HCT116 (cell line): Measurements from ENCODE around the gene TMEM154.

Experiments used
- ELF1 ChIP-seq: IDR thresholded peaks from 2 replicates; pipeline ENCODE4 v1.6.1; 2012; ENCODE audit warnings: low read depth, borderline replicate concordance
- EZH2 ChIP-seq: fragments of 200-600 bp; sonication (generic); IDR thresholded peaks from 2 replicates; pipeline ENCODE4 v1.6.1; 2017; ENCODE audit warnings: antibody characterized with exemption, mixed run types
- EZH2phosphoT487 ChIP-seq: fragments of 200-600 bp; IDR thresholded peaks from 2 replicates; pipeline ENCODE4 v1.6.1; 2018; ENCODE audit warnings: antibody characterized with exemption, borderline replicate concordance
- FOSL1 ChIP-seq: IDR thresholded peaks from 2 replicates; pipeline ENCODE4 v1.6.1; 2012; ENCODE audit warnings: low read depth
- POLR2A ChIP-seq: IDR thresholded peaks from 2 replicates; pipeline ENCODE4 v1.7.0; 2011; ENCODE audit warnings: borderline replicate concordance; ENCODE audit not compliant: insufficient read depth, insufficient read length; ENCODE audit errors: extremely low read depth
- POLR2AphosphoS5 ChIP-seq: IDR thresholded peaks from 2 replicates; pipeline ENCODE4 v1.6.1; 2011; ENCODE audit warnings: mild to moderate bottlenecking, low read depth, low read length, moderate library complexity
- RAD21 ChIP-seq: IDR thresholded peaks from 2 replicates; pipeline ENCODE4 v1.6.1; 2012; ENCODE audit warnings: low read depth, mild to moderate bottlenecking
- SIN3A ChIP-seq: IDR thresholded peaks from 2 replicates; pipeline ENCODE4 v1.6.1; 2012; ENCODE audit warnings: low read depth
- SP1 ChIP-seq: IDR thresholded peaks from 2 replicates; pipeline ENCODE4 v1.6.1; 2012; ENCODE audit warnings: low read depth
- YY1 ChIP-seq: IDR thresholded peaks from 2 replicates; pipeline ENCODE4 v1.6.1; 2011; ENCODE audit warnings: low read length, low read depth, moderate library complexity, mild to moderate bottlenecking; ENCODE audit not compliant: insufficient replicate concordance; ENCODE audit errors: extremely low read depth
- TF ChIP-seq, protein P1 (sequence below), 3 experiments: fragments of 200-600 bp in 1 of 3; sonication (generic) in 1 of 3; IDR thresholded peaks in 2 of 3; conservative IDR thresholded peaks in 1 of 3; 2 replicates each; pipeline ENCODE4 v1.5.1; 2012 to 2017; ENCODE audit warnings: low read depth in 2 of 3, low read length in 2 of 3, antibody characterized with exemption in 1 of 3, borderline replicate concordance in 1 of 3, control low read depth in 1 of 3, mild to moderate bottlenecking in 1 of 3, mixed read lengths in 1 of 3, mixed run types in 1 of 3, moderate library complexity in 1 of 3; ENCODE audit not compliant: insufficient read depth in 1 of 3
- TF ChIP-seq, protein P2 (sequence below): IDR thresholded peaks from 2 replicates; pipeline ENCODE4 v1.6.1; 2012
- TF ChIP-seq, protein P3 (sequence below): IDR thresholded peaks from 2 replicates; pipeline ENCODE4 v1.6.1; 2012; ENCODE audit warnings: low read depth
- TF ChIP-seq, protein P4 (sequence below): IDR thresholded peaks from 2 replicates; pipeline ENCODE4 v1.6.1; 2011; ENCODE audit warnings: mild to moderate bottlenecking, low read length, moderate library complexity; ENCODE audit not compliant: insufficient replicate concordance; ENCODE audit errors: extremely low read depth

DNA sequence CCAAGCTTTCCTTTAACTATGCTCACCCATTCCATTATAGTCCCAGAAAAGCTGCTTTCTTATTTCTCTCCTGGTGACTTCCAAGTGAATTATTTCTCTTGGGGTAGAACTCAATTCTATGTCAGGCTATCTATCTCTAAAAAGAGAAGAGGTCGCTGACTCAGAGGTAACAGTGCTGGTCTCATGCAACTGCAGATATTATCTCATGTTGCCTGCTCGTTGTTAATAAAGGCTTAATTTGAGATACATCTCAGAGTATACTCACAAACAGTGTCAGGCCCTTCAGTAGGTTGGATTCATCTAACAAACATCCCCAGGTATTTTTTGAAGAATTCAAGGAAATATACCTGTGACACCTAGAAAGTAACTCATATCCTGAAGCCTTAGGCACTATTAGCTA lies 2.7 kb downstream of the TMEM154 start:
- TF ChIP-seq POLR2A (no peak), RAD21 (no peak), POLR2AphosphoS5 (no peak), YY1 (no peak), EZH2 (no peak), EZH2phosphoT487 (no peak), ELF1 (no peak), SP1 (no peak), SIN3A (no peak), FOSL1 (no peak)
- TF ChIP-seq, protein P1, sequence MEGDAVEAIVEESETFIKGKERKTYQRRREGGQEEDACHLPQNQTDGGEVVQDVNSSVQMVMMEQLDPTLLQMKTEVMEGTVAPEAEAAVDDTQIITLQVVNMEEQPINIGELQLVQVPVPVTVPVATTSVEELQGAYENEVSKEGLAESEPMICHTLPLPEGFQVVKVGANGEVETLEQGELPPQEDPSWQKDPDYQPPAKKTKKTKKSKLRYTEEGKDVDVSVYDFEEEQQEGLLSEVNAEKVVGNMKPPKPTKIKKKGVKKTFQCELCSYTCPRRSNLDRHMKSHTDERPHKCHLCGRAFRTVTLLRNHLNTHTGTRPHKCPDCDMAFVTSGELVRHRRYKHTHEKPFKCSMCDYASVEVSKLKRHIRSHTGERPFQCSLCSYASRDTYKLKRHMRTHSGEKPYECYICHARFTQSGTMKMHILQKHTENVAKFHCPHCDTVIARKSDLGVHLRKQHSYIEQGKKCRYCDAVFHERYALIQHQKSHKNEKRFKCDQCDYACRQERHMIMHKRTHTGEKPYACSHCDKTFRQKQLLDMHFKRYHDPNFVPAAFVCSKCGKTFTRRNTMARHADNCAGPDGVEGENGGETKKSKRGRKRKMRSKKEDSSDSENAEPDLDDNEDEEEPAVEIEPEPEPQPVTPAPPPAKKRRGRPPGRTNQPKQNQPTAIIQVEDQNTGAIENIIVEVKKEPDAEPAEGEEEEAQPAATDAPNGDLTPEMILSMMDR (IDR thresholded peaks at IDR 0.05 in 2 of 3, conservative IDR thresholded peaks at IDR 0.05 in 1 of 3; ENCODE audit: borderline replicate concordance in 1 of 3, insufficient read depth in 1 of 3, low read depth in 2 of 3, low read length in 2 of 3) = no peak
- TF ChIP-seq, protein P2, sequence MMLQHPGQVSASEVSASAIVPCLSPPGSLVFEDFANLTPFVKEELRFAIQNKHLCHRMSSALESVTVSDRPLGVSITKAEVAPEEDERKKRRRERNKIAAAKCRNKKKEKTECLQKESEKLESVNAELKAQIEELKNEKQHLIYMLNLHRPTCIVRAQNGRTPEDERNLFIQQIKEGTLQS = no peak
- TF ChIP-seq, protein P3, sequence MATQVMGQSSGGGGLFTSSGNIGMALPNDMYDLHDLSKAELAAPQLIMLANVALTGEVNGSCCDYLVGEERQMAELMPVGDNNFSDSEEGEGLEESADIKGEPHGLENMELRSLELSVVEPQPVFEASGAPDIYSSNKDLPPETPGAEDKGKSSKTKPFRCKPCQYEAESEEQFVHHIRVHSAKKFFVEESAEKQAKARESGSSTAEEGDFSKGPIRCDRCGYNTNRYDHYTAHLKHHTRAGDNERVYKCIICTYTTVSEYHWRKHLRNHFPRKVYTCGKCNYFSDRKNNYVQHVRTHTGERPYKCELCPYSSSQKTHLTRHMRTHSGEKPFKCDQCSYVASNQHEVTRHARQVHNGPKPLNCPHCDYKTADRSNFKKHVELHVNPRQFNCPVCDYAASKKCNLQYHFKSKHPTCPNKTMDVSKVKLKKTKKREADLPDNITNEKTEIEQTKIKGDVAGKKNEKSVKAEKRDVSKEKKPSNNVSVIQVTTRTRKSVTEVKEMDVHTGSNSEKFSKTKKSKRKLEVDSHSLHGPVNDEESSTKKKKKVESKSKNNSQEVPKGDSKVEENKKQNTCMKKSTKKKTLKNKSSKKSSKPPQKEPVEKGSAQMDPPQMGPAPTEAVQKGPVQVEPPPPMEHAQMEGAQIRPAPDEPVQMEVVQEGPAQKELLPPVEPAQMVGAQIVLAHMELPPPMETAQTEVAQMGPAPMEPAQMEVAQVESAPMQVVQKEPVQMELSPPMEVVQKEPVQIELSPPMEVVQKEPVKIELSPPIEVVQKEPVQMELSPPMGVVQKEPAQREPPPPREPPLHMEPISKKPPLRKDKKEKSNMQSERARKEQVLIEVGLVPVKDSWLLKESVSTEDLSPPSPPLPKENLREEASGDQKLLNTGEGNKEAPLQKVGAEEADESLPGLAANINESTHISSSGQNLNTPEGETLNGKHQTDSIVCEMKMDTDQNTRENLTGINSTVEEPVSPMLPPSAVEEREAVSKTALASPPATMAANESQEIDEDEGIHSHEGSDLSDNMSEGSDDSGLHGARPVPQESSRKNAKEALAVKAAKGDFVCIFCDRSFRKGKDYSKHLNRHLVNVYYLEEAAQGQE = no peak
- TF ChIP-seq, protein P4, sequence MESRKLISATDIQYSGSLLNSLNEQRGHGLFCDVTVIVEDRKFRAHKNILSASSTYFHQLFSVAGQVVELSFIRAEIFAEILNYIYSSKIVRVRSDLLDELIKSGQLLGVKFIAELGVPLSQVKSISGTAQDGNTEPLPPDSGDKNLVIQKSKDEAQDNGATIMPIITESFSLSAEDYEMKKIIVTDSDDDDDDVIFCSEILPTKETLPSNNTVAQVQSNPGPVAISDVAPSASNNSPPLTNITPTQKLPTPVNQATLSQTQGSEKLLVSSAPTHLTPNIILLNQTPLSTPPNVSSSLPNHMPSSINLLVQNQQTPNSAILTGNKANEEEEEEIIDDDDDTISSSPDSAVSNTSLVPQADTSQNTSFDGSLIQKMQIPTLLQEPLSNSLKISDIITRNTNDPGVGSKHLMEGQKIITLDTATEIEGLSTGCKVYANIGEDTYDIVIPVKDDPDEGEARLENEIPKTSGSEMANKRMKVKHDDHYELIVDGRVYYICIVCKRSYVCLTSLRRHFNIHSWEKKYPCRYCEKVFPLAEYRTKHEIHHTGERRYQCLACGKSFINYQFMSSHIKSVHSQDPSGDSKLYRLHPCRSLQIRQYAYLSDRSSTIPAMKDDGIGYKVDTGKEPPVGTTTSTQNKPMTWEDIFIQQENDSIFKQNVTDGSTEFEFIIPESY = no peak
